OCI-LY7 (cell line): ENCODE measurements around the gene AGBL1.

ENCODE experiments used
- CTCF ChIP-seq: fragments of 200-600 bp; sonication (generic); conservative IDR thresholded peaks from 2 replicates; pipeline ENCODE4 v1.5.1; 2014; ENCODE audit warnings: mild to moderate bottlenecking, antibody characterized with exemption, low read length, moderate library complexity, mixed read lengths
- EZH2phosphoT487 ChIP-seq: fragments of 200-600 bp; sonication (generic); IDR thresholded peaks from 2 replicates; pipeline ENCODE4 v1.6.1; 2018; ENCODE audit warnings: low read depth, borderline replicate concordance, mild to moderate bottlenecking, mixed run types, antibody characterized with exemption, low read length, moderate library complexity, mixed read lengths

- TF ChIP-seq CTCF (no peak), EZH2phosphoT487 (no peak)
These were observed 537.1 kb downstream of the AGBL1 start for GRCh38 chr15:86616771-86617170.
